ENCODE data around the gene BBS1. TPM values are rescaled to one million over a fixed set of nuclear protein-coding genes. Genes with fewer than 3 reads are reported as not detected.
A peak's percentile ranks its signal among the peaks of the same experiment; 100 is the strongest.

BBS1 gene
- total RNA-seq, 2 donors from 2014 or later: 23.4 to 31.1 TPM

- intact Hi-C loops (cut with DNase I): no loop called here
- no peak for DNase-seq (ENCODE audit: low spot score)
Observed at GRCh38 chr11:66475349-66476172, 34.9 kb upstream of the BBS1 start.

- intact Hi-C loops (cut with DNase I): no loop called here
Observed at GRCh38 chr11:66476173-66476840, 34.1 kb upstream of the BBS1 start.

DNA sequence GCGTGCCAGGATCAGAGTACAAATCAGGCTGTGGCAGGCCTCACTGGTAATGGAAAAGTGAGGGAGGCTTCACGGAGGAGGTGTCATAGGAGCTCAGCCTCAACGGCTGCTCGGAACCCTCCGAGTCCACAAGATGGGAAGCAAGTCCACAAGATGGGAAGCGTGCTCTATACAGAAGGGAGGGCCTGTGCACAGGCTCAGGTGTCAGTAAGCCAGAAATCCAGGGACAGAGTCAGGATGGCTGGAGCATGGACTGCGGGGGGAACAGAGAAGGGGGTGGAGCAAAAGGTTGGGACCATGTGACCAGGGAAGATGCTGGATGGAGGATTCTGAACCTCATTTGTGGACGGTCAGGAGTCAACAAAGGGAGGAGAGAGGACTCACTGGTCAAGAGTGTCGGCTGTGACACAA, 33.6 kb upstream of the BBS1 start:
- intact Hi-C loops (cut with DNase I): no loop called here
- no peak for DNase-seq (ENCODE audit: low spot score)

More at GRCh38 chr11:66476173-66476840, 34.1 kb upstream of the BBS1 start:
- no peak for DNase-seq (ENCODE audit: low spot score)

DNA sequence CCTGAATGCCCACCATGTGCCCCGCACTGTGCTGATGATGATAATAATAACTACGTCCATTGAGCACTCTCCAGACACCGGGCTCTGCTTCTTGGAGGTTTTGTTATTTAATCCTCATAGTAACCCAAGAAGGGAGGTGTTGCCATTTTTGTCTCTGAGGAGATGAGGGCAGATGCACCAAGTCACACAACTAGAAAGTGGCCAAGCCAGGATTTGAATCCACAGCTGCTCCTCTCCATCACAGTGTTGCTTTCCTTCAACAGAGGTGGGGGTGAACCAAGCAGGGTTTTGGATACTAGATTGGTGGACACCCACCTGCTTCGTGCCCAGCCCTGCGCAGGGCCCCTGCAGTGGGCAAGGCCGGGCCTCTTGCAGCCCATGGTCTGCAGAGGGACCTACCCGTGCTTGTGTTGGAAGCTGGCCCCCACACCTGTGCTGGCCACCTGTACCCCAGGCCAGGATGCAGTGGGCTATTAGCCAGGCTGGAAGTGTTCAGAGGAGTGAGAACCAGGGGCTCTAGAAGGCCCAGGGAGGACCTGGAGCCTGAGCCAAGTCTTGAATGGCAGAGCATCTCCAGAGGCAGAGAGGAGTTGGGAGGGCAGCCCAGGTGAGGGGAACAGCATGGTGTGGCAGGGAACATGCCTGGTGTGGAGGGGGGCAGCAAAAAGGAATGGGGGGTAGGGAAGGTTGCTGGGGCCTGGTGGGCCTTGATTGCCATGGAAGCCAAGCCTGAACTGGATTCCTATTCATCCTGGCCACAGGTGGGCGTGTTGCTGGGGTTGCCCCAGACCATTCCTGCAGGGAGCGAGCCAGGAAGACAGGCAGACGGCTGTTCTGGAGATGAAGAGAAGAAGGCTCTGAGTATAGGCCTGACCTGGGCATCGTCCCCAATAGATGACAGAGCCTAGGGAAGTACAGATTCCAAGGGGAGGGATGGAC, 32.9 kb upstream of the BBS1 start:
- intact Hi-C loops (cut with DNase I): no loop called here
- DNase-seq (ENCODE audit: low spot score): no peak

DNA sequence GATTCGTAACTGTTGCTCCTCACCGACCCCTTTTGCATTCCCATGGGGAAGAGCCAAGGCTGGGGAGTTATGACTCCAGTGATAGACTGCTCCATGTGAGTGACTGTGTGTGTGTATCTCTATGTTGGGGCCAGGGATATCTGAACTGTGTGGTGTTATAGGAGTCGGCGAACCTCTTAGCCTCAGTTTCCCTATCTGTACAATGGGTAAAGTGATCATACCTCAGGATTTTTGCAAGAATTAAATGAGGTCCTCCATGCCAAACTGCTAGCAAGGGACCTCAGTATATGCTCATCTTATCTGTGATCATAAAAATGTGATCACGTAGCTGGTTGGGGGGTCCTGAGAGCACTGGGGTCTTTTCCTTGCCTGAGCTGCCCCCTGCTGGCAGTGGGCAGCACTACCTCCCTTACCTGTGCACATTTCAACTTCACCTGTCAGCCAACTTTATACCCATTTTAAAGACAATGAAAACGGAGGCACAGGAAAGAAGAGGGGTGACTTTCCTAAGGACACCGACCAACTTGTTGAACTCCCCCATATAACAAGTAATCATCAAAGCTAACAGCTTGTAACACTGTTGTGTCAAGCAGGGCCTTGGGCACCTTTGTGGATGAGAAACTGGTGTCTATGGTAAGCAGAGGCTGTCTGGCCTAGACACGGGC, 31.6 kb upstream of the BBS1 start:
- intact Hi-C loops (cut with DNase I): no loop called here
- no peak for DNase-seq (ENCODE audit: low spot score)

GRCh38 chr11:66479394-66480116, 30.9 kb upstream of the BBS1 start:
- intact Hi-C loops (cut with DNase I): loop anchor here in 1 of 2 donors (2.0 kb wide), 1 partner anchor 181 kb away; no protein-coding TSS in a partner anchor
- no peak for DNase-seq (ENCODE audit: low spot score)

DNA sequence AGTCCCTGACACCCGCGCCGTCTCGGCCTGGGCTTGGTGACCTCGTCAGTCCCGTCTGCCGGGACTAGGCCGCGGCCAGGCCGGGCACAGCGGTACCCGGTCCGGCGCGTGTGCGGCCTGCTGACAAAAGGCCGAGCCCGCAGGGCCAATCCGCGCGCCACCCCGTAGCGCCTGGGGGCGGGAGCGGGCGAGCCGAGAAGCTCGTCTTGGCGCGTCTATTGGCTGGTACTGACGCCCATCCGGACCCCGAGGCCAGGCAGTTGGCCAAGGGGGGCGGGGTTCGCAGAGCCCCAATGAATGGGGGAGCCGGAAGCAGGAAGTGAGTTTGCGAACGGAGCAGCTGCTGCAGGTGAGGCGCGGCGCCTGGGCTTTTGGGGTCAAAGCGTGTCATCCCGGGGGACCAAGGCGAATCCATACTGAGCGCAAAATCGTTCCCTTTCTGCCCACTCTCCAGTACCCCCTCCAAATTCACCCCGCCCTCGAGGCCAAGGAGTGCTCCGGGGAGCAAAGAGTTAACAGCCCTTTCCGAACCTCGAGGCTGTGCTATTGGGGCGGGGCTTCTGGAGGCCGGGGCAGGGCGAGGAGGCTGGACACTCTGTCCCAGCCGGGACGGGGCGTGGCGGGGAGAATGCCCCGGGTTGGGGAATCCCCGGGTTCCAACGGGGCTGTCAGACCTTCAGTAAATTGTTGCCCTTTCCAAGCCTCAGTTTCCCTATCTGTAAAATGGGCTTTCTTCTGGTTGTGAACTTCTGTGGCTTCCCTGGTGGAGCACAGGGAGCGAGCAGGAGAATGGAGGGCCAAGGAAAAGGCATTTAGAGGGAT, 30.1 kb upstream of the BBS1 start, which contains the start of gene DPP3:
Gene DPP3 (plus strand): TSS at position 318 of the 822 bp plus-strand sequence. CDS start 1,767 bp downstream, outside the sequence.
- DNase-seq (ENCODE audit: low spot score): peak; percentile 99

GRCh38 chr11:66484806-66485380, 25.5 kb upstream of the BBS1 start:
- DNase-seq (ENCODE audit: low spot score): no peak
- intact Hi-C loops (cut with DNase I): no loop called here

More for the DNA sequence above, 30.1 kb upstream of the BBS1 start, which contains the start of gene DPP3:
- intact Hi-C loops (cut with DNase I): loop anchor here in 1 of 2 donors (2.0 kb wide), 1 partner anchor 182 kb away; no protein-coding TSS in a partner anchor

DNA sequence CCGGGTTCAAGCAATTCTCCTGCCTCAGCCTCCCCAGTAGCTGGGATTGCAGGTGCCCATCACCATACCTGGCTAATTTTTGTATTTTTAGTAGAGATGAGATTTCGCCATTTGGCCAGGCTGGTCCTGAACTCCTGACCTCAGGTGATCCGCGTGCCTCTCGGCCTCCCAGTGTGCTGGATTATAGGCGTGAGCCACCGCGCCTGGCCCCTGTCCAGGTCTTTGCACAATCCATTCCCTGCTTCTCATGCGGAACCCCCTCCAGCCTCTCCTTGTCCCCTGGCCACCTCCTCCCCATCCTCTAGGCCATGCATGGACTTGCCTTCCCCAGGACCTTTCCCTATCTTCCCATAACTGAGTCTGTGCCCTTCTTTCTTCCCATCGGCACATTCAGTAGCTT, 21.5 kb upstream of the BBS1 start:
- no peak for DNase-seq (ENCODE audit: low spot score)
- intact Hi-C loops (cut with DNase I): no loop called here

DNA sequence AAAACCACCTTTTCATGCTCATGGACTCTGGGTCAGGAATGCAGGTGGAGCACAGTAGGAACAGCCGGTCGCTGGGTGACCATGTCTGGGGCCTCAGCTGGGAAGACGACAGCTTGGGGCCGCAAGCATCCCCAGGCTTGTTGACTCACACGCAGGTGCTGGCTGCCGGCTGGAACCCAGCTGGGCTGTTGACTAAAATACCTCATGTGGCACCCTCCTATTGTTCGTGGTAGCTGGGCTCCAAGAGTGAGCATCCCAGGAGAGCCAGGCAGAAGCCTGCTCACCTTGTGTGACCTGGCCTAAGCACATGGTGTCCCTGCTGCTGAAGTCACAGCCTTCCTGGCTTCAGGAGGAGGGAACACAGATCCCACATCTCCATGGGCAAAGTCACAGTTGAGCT, 20.8 kb upstream of the BBS1 start:
- intact Hi-C loops (cut with DNase I): no loop called here
- DNase-seq (ENCODE audit: low spot score): no peak

DNA sequence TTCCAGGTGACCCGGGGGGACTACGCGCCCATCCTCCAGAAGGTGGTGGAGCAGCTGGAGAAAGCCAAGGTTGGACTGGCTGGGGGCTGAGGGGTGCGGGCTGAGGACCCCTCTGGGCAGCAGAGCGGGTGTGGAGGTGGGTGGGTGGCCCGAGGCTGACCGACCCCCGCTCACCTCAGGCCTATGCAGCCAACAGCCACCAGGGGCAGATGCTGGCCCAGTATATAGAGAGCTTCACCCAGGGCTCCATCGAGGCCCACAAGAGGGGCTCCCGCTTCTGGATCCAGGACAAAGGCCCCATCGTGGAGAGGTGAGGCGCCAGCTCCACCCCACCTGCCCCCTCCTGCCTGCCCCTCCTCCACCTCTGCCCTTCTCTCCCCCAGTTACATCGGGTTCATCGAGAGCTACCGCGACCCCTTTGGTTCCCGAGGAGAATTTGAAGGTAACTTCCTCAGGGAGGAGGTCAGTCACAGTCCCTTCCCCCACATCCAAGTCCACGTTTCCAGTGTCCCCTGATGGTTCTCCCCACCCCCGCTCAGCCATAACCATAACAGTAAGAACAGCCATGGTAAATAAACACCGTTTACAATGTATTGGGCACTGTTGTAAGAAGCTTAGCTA, 19.0 kb upstream of the BBS1 start:
- DNase-seq (ENCODE audit: low spot score): no peak

GRCh38 chr11:66492161-66492865, 18.1 kb upstream of the BBS1 start:
- DNase-seq (ENCODE audit: low spot score): no peak
- intact Hi-C loops (cut with DNase I): no loop called here

More for the DNA sequence above, 19.0 kb upstream of the BBS1 start:
- intact Hi-C loops (cut with DNase I): no loop called here

- DNase-seq (ENCODE audit: low spot score): no peak
- intact Hi-C loops (cut with DNase I): no loop called here
Observed at GRCh38 chr11:66493130-66493529, 17.3 kb upstream of the BBS1 start.

DNA sequence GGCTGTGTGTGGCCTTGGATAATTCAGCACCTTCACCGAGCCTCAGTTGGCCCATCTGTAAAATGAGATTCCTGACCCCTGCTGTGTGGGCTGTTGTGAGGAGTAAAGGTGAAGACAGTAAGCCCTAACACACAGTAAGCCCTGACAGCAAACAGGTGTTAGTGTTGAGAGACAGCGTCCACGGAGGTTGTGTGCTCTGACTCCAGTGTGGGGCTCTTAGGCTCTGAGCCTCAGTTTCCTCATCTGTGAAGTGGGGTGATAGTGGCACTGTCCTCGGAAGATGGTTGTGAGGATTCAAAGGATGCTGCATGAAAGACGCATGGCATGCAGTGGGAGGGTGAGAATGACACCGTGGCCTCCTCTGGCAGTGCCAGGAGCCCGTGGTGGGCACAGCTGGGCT, 16.0 kb upstream of the BBS1 start:
- intact Hi-C loops (cut with DNase I): no loop called here
- DNase-seq (ENCODE audit: low spot score): no peak

- no peak for DNase-seq (ENCODE audit: low spot score)
- intact Hi-C loops (cut with DNase I): loop anchor here in 1 of 2 donors (5.0 kb wide), 1 partner anchor 628 kb away; no protein-coding TSS in a partner anchor
Observed at GRCh38 chr11:66494935-66495334, 15.5 kb upstream of the BBS1 start.

DNA sequence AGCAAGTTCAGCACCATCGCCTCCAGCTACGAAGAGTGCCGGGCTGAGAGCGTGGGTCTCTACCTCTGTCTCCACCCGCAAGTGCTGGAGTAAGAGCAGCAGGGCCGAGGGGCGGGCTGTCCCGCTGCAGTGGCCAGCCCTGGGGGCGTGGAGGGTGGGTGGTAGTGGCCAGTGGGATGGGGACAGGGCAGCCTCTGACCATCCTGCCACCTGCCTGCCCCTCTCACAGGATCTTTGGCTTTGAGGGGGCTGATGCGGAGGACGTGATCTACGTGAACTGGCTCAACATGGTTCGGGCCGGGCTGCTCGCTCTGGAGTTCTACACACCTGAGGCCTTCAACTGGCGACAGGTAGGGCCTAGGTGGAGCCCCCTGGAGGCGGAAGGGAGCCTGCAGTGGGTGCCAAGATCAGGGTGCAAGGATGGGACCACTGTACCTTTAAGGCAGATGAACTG, 15.0 kb upstream of the BBS1 start:
- intact Hi-C loops (cut with DNase I): loop anchor here in 1 of 2 donors (5.0 kb wide), 1 partner anchor 628 kb away; no protein-coding TSS in a partner anchor
- no peak for DNase-seq (ENCODE audit: low spot score)
